HepG2 (cell line): ENCODE measurements around the gene HOMEZ. TPM values are rescaled to one million over a fixed set of nuclear protein-coding genes. Genes with fewer than 3 reads are reported as not detected.

ENCODE experiments used
- ATF7 ChIP-seq, 2 experiments: fragments of 450-650 bp in 1 of 2; sonication (generic) in 1 of 2; formaldehyde crosslinking in 1 of 2; IDR thresholded peaks; 2 replicates each; pipeline versions ENCODE4 v1.4.0 to v1.6.1; 2016 to 2020; ENCODE audit warnings: antibody characterized with exemption in 1 of 2, mild to moderate bottlenecking in 1 of 2, missing genetic modification reagents in 1 of 2
- BCL6 ChIP-seq: IDR thresholded peaks from 2 replicates; pipeline ENCODE4 v1.6.1; 2016; ENCODE audit warnings: missing genetic modification reagents, missing compliant biosample characterization
- BHLHE40 ChIP-seq: IDR thresholded peaks from 2 replicates; pipeline ENCODE4 v1.6.1; 2011; ENCODE audit warnings: low read length, improper control_type of control experiment
- FOXO1 ChIP-seq: sonication (generic); formaldehyde crosslinking; IDR thresholded peaks from 2 replicates; pipeline ENCODE4 v1.4.0; 2020; ENCODE audit warnings: missing genetic modification reagents
- MTF1 ChIP-seq: sonication (generic); formaldehyde crosslinking; IDR thresholded peaks from 2 replicates; pipeline ENCODE4 v1.5.0; 2020; ENCODE audit warnings: missing genetic modification reagents
- NCOA2 ChIP-seq: sonication (generic); formaldehyde crosslinking; IDR thresholded peaks from 2 replicates; pipeline ENCODE4 v1.8.0; 2022; ENCODE audit warnings: inconsistent platforms
- NRL ChIP-seq: sonication (generic); formaldehyde crosslinking; IDR thresholded peaks from 2 replicates; pipeline ENCODE4 v1.5.0; 2020; ENCODE audit warnings: missing genetic modification reagents, mild to moderate bottlenecking, moderate library complexity, borderline replicate concordance
- RERE ChIP-seq: IDR thresholded peaks from 2 replicates; pipeline ENCODE4 v1.6.1; 2016; ENCODE audit warnings: low read depth, missing genetic modification reagents, missing compliant biosample characterization
- TBX3 ChIP-seq: fragments of 450-650 bp; IDR thresholded peaks from 2 replicates; pipeline ENCODE4 v1.6.1; 2017; ENCODE audit warnings: antibody characterized with exemption, mild to moderate bottlenecking, inconsistent platforms, borderline replicate concordance
- TMF1 ChIP-seq: sonication (generic); formaldehyde crosslinking; IDR thresholded peaks from 2 replicates; pipeline ENCODE4 v1.8.1; 2022; ENCODE audit warnings: low read depth, missing genetic modification reagents
- ZBTB38 ChIP-seq: sonication (generic); formaldehyde crosslinking; IDR thresholded peaks from 2 replicates; pipeline ENCODE4 v1.5.1; 2020; ENCODE audit warnings: mild to moderate bottlenecking, missing genetic modification reagents
- ZBTB46 ChIP-seq: sonication (generic); formaldehyde crosslinking; IDR thresholded peaks from 2 replicates; pipeline ENCODE4 v1.4.0; 2020; ENCODE audit warnings: mild to moderate bottlenecking, missing genetic modification reagents, borderline replicate concordance
- ZFP37 ChIP-seq: sonication (generic); formaldehyde crosslinking; IDR thresholded peaks from 2 replicates; pipeline ENCODE4 v1.4.0; 2020; ENCODE audit warnings: missing genetic modification reagents, borderline replicate concordance
- ZKSCAN5 ChIP-seq: sonication (generic); formaldehyde crosslinking; IDR thresholded peaks from 2 replicates; pipeline ENCODE4 v1.5.1; 2020; ENCODE audit warnings: mild to moderate bottlenecking, missing genetic modification reagents
- ZNF253 ChIP-seq: sonication (generic); formaldehyde crosslinking; IDR thresholded peaks from 2 replicates; pipeline ENCODE4 v1.8.0; 2022; ENCODE audit warnings: mild to moderate bottlenecking, missing genetic modification reagents, borderline replicate concordance
- ZNF343 ChIP-seq: sonication (generic); formaldehyde crosslinking; IDR thresholded peaks from 2 replicates; pipeline ENCODE4 v1.4.0; 2020; ENCODE audit warnings: mild to moderate bottlenecking, missing genetic modification reagents
- ZNF609 ChIP-seq: sonication (generic); formaldehyde crosslinking; IDR thresholded peaks from 2 replicates; pipeline ENCODE4 v1.4.0; 2020; ENCODE audit warnings: mild to moderate bottlenecking, missing genetic modification reagents, borderline replicate concordance
- ZNF83 ChIP-seq: sonication (generic); formaldehyde crosslinking; IDR thresholded peaks from 2 replicates; pipeline ENCODE4 v1.4.0; 2020; ENCODE audit warnings: missing genetic modification reagents, mild to moderate bottlenecking, borderline replicate concordance
- polyA plus RNA-seq, 8 experiments: library from polyadenylated mRNA; depleted of rRNA in 3 of 8; stranded (reverse) in 7 of 8; unstranded in 1 of 8; fragments of >200 nt; fragmentation: Illumina TruSeq in 4 of 8; extraction: Trizol in 4 of 8; gene quantifications; 2 replicates each; pipeline versions ENCODE4 v1.2.1 to v1.2.3, GENCODE V29; 2011 to 2016; ENCODE audit warnings: low read depth in 4 of 8, missing spikeins in 1 of 8, mixed read lengths in 1 of 8; ENCODE audit not compliant: insufficient read depth in 1 of 8
- total RNA-seq, 5 experiments: library from RNA; depleted of rRNA; stranded (reverse); fragments of >200 nt; fragmentation: Illumina TruSeq; extraction: Trizol; gene quantifications; 2 replicates each; pipeline ENCODE4 v1.2.3, GENCODE V29; 2016; ENCODE audit warnings: low read depth in 1 of 5

The HOMEZ gene
- total and polyA plus RNA-seq, 2 of the 13 experiments (the other 11 are each of a cell fraction or from before 2014, with no cell fraction given): 14.5 to 31.8 TPM

GRCh38 chr14:23300687-23301223 is 14.8 kb upstream of the HOMEZ start (continued):
- TF ChIP-seq ZNF343 (CRISPR knock-in tag) (no peak), RERE (CRISPR knock-in tag) (no peak), TBX3 (no peak), MTF1 (CRISPR knock-in tag) (no peak), BCL6 (CRISPR knock-in tag) (no peak), ZFP37 (0 out of 2 replicates have a peak, but pooled peaks have one; percentile 15), NRL (CRISPR knock-in tag) (peak; percentile 76; the same call in 1 of the 2 replicates), BHLHE40 (no peak), ZNF609 (peak; percentile 47; the same call in 1 of the 2 replicates), ATF7 (IDR thresholded peaks at IDR 0.05) (no peak), ATF7 (CRISPR knock-in tag; IDR thresholded peaks at IDR 0.05) (peak; percentile 13), ZNF83 (CRISPR knock-in tag) (0 out of 2 replicates have a peak, but pooled peaks have one; percentile 89), ZBTB46 (CRISPR knock-in tag) (0 out of 2 replicates have a peak, but pooled peaks have one; percentile 22), ZBTB38 (CRISPR knock-in tag) (peak; percentile 99), NCOA2 (CRISPR knock-in tag) (no peak), TMF1 (CRISPR knock-in tag) (no peak), ZKSCAN5 (0 out of 2 replicates have a peak, but pooled peaks have one; percentile 10), FOXO1 (peak; percentile 47; the same call in 1 of the 2 replicates), ZNF253 (peak; percentile 51; the same call in 1 of the 2 replicates)
